Activated CD8-positive, alpha-beta T cell treated with anti-CD3 and anti-CD28 coated beads for 36 hours (primary cell): ENCODE measurements around the gene AGPAT2. TPM values are rescaled to one million over a fixed set of nuclear protein-coding genes. Genes with fewer than 3 reads are reported as not detected.

Experiments used
- ATAC-seq: fragments of 200-7000 bp; cut with Tn5 transposase; one replicate; pipeline ENCODE4 v1.10.0; 2021; ENCODE audit warnings: mild to moderate bottlenecking, moderate library complexity
- CTCF ChIA-PET: fragments of 350-600 bp; sonication (Branson Sonifier 250); formaldehyde crosslinking; loops from one replicate; lab custom pipeline; 2021; ENCODE audit warnings: antibody characterized with exemption; lab: Charles Lee
- POLR2A ChIA-PET: fragments of 350-600 bp; sonication (Branson Sonifier 250); formaldehyde crosslinking; loops from one replicate; lab custom pipeline; 2021; ENCODE audit warnings: antibody characterized with exemption; lab: Charles Lee
- DNase-seq: peaks from one replicate; pipeline ENCODE4 v3.0.0-alpha.2; 2020
- H3K27ac Mint-ChIP-seq: one replicate; pipeline ENCODE4 v1.8.0; 2021; ENCODE audit warnings: mild to moderate bottlenecking, mixed read lengths
- H3K27me3 Mint-ChIP-seq: one replicate; pipeline ENCODE4 v1.8.0; 2021; ENCODE audit warnings: mixed read lengths
- H3K36me3 Mint-ChIP-seq: one replicate; pipeline ENCODE4 v1.8.0; 2021; ENCODE audit warnings: low read depth, mixed read lengths
- H3K4me1 Mint-ChIP-seq: one replicate; pipeline ENCODE4 v1.8.0; 2021; ENCODE audit warnings: low read depth, mixed read lengths
- H3K4me3 Mint-ChIP-seq: one replicate; pipeline ENCODE4 v1.8.0; 2021; ENCODE audit warnings: mild to moderate bottlenecking, moderate library complexity, mixed read lengths
- H3K9me3 Mint-ChIP-seq: one replicate; pipeline ENCODE4 v1.8.0; 2021; ENCODE audit warnings: mixed read lengths
- intact Hi-C: fragments of 100-400 bp; cut with micrococcal nuclease; formaldehyde crosslinking; loops from one replicate; pipeline ENCODE4 v1.10.0; 2022
- total RNA-seq, 2 experiments: library from RNA; stranded (reverse); gene quantifications; one replicate each; pipeline ENCODE4 v1.2.3, GENCODE V29; 2021
- TF ChIP-seq, protein P1 (sequence below): fragments of 200-600 bp; IDR thresholded peaks from one replicate; pipeline ENCODE4 v1.8.0; 2022; ENCODE audit warnings: antibody characterized with exemption, mild to moderate bottlenecking

The AGPAT2 gene
- total RNA-seq, 2 experiments from 2014 or later, result 11.3 to 11.8 TPM

DNA sequence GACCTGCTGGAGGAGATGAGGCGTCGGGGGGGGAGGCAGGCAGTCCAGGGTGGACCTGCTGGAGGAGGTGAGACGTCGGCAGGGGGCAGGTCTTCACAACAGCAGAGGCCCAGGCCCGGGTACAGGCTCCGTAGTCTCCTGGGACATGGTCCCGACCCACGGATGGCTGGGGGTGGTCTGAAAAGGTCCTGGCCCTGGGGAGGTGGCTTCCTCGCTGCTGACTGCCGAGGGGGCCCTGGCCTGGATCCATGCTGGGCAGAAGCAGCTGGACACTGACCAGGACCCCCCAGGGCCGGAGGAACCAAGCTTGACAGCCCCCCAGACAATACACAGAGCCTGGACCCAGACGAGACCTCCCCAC is 16.0 kb downstream of the AGPAT2 start:
- intact Hi-C loops, result no loop called here
- H3K27me3 Mint-ChIP-seq, result peaks cover 5% of the 10 kb centered on the region
- ChIA-PET POLR2A (interaction anchor here (1.5 kb wide), 1 partner anchor 56 kb away, joined by 4 read pairs; no protein-coding TSS in a partner anchor), CTCF (interaction anchor here (0.8 to 2.5 kb wide), 24 partner anchors 9 to 321 kb away, joined by 3 to 21 read pairs (median 4); partner anchors contain the start of genes EGFL7 and PAXX)
- DNase-seq, result no peak
- TF ChIP-seq, protein P1, sequence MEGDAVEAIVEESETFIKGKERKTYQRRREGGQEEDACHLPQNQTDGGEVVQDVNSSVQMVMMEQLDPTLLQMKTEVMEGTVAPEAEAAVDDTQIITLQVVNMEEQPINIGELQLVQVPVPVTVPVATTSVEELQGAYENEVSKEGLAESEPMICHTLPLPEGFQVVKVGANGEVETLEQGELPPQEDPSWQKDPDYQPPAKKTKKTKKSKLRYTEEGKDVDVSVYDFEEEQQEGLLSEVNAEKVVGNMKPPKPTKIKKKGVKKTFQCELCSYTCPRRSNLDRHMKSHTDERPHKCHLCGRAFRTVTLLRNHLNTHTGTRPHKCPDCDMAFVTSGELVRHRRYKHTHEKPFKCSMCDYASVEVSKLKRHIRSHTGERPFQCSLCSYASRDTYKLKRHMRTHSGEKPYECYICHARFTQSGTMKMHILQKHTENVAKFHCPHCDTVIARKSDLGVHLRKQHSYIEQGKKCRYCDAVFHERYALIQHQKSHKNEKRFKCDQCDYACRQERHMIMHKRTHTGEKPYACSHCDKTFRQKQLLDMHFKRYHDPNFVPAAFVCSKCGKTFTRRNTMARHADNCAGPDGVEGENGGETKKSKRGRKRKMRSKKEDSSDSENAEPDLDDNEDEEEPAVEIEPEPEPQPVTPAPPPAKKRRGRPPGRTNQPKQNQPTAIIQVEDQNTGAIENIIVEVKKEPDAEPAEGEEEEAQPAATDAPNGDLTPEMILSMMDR, result no peak
- H3K9me3 Mint-ChIP-seq, result no peaks in the 10 kb centered on the region
- no peaks in the 10 kb centered on the region for H3K4me1 Mint-ChIP-seq
- H3K36me3 Mint-ChIP-seq, result no peaks in the 10 kb centered on the region
- no peak overlapping the region for H3K4me3 Mint-ChIP-seq
- ATAC-seq, result no peak
- no peak overlapping the region for H3K27ac Mint-ChIP-seq

DNA sequence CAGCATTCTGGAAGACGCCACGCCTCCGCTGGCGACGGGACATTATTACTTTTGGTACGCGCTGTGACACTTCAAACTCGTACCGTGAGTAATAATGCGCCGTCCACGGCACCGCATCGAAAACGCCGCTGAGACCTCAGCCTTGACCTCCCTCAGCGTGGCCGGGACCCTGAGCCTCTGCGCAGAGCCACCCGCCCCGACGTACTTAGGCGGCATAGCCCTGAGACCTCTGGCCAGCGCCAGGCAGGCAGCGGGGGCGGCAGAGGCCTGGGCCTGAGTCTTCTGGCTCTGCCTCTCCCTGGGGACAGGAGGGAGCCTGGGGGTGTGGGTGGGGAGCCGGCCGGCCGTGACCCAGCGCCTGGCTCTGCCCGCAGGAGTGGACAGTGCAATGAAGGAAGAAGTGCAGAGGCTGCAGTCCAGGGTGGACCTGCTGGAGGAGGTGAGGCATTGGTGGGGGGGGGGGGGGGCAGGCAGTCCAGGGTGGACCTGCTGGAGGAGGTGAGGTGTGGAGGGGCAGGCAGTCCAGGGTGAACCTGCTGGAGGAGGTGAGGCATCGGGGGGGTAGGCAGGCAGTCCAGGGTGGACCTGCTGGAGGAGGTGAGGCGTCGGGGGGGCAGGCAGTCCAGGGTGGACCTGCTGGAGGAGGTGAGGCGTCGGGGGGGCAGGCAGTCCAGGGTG is 16.5 kb downstream of the AGPAT2 start:
- Mint-ChIP-seq H3K4me3 (no peak overlapping the region), H3K27me3 (peaks cover 5% of the 10 kb centered on the region), H3K4me1 (no peaks in the 10 kb centered on the region), H3K27ac (no peak overlapping the region), H3K36me3 (no peaks in the 10 kb centered on the region), H3K9me3 (no peaks in the 10 kb centered on the region)
- ATAC-seq, result no peak
- DNase-seq, result no peak
- POLR2A ChIA-PET, result interaction anchor here (1.5 kb wide), 1 partner anchor 56 kb away, joined by 4 read pairs; no protein-coding TSS in a partner anchor
- intact Hi-C loops, result no loop called here
- CTCF ChIA-PET, result interaction anchor here (0.8 to 2.5 kb wide), 15 partner anchors 9 to 104 kb away, joined by 3 to 21 read pairs (median 4); partner anchors contain the start of gene EGFL7
- TF ChIP-seq, protein P1, result no peak

DNA sequence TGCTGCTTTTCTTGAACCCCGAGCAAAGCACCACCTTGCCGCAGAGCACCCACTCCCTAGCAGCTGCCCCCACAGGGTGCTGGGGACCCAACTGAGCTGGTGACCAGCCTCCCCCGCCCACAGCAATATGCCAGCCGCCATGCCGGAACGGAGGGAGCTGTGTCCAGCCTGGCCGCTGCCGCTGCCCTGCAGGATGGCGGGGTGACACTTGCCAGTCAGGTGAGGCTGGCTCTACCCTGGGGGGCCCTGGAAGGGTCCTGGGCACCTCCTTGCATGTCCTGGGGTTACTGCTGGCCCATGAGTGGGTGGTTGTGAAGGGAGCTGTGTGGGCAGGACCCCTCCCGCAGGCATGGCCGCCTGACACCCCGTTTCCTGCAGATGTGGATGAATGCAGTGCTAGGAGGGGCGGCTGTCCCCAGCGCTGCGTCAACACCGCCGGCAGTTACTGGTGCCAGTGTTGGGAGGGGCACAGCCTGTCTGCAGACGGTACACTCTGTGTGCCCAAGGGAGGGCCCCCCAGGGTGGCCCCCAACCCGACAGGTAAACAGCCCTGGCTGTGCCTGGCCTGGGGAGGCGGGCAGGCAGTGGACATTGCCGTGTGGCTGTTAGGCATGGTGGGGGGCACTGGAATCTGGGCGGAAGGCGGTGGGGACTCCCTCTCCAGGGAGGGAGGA is 17.3 kb downstream of the AGPAT2 start:
- POLR2A ChIA-PET, result no interaction called here
- TF ChIP-seq, protein P1, result no peak
- Mint-ChIP-seq H3K4me3 (no peak overlapping the region), H3K4me1 (peaks cover 2% of the 10 kb centered on the region), H3K27ac (no peak overlapping the region), H3K27me3 (peaks cover 6% of the 10 kb centered on the region), H3K36me3 (no peaks in the 10 kb centered on the region), H3K9me3 (no peaks in the 10 kb centered on the region)
- ATAC-seq (no peak), DNase-seq (no peak)
- intact Hi-C loops, result no loop called here
- CTCF ChIA-PET, result no interaction called here

DNA sequence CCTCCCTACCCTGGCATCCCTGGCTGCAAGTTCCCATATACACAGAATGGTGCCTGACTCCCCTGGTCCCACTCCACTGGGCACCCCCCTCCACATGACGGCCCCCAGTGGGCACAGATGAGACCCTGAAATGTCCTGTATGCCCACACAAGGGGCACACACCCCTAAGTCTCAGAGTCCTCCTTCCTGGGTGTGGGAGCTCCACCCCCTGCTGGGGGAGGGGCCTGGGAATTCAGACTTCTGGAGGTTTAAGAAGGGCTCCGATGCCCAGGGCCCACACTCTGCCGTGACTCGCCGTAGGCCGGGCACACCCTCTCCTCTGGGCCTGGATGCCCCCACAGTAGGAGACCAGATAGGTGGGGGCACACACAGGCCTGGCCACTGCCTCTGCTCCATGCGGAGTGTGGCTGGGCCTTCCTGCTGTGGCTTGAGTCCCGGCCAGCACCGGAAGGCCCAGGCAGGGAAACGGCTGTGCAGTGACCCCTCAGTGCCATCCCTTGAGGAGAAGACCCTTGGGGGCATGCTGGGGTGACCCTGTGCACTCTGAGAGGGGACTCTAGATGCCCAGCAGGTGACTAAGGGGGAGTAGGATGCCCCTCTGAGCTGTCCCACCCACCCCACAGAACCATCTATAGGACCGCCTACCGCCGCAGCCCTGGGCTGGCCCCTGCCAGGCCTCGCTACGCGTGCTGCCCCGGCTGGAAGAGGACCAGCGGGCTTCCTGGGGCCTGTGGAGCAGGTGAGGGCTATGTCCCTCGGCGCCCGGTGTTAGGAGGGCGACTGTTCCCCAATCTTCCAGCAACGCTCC is 18.1 kb downstream of the AGPAT2 start:
- CTCF ChIA-PET, result interaction anchor here (1.6 kb wide), 1 partner anchor 25 kb away, joined by 4 read pairs; no protein-coding TSS in a partner anchor
- intact Hi-C loops, result no loop called here
- ATAC-seq, result no peak
- POLR2A ChIA-PET, result no interaction called here
- Mint-ChIP-seq H3K9me3 (no peaks in the 10 kb centered on the region), H3K4me1 (peaks cover 2% of the 10 kb centered on the region), H3K4me3 (no peak overlapping the region), H3K27ac (no peak overlapping the region), H3K27me3 (peaks cover 9% of the 10 kb centered on the region), H3K36me3 (no peaks in the 10 kb centered on the region)
- TF ChIP-seq, protein P1, result no peak
- DNase-seq, result peak; percentile 39
